HL-60/S4 treated with phorbol 12-myristate 13-acetate at 8.2 ng/mL for 4 days and 3 days (cell line): Measurements from ENCODE around the gene PARD3B.

ENCODE experiments used
- in situ Hi-C: fragments of 300-500 bp; cut with MboI; formaldehyde crosslinking; loops from 2 replicates; pipeline ENCODE4 v1.15.0; 2022; ENCODE audit warnings: low sequenced_read_pairs

Gene PARD3B

GRCh38 chr2:204544961-204545860 is at the start of gene PARD3B:
Gene PARD3B (plus strand): TSS chr2:204545475. CDS start chr2:204546000, 525 bp downstream.
- in situ Hi-C loops: no loop called here

GRCh38 chr2:204496779-204497178 is 48.5 kb upstream of the PARD3B start:
- in situ Hi-C loops: no loop called here

GRCh38 chr2:204497855-204498254 is 47.4 kb upstream of the PARD3B start:
- in situ Hi-C loops: no loop called here

GRCh38 chr2:204498291-204498690 is 47.0 kb upstream of the PARD3B start:
- in situ Hi-C loops: no loop called here

GRCh38 chr2:204503869-204504268 is 41.4 kb upstream of the PARD3B start:
- in situ Hi-C loops: no loop called here

- in situ Hi-C loops: no loop called here
Measured at GRCh38 chr2:204504594-204504993, 40.7 kb upstream of the PARD3B start.

- in situ Hi-C loops: no loop called here
Measured at GRCh38 chr2:204505488-204505887, 39.8 kb upstream of the PARD3B start.

- in situ Hi-C loops: no loop called here
Measured at GRCh38 chr2:204505946-204506345, 39.3 kb upstream of the PARD3B start.

- in situ Hi-C loops: no loop called here
Measured at GRCh38 chr2:204507636-204508035, 37.6 kb upstream of the PARD3B start.

GRCh38 chr2:204510709-204511420 is 34.4 kb upstream of the PARD3B start:
- in situ Hi-C loops: no loop called here

- in situ Hi-C loops: no loop called here
Measured at GRCh38 chr2:204514439-204514838, 30.8 kb upstream of the PARD3B start.

- in situ Hi-C loops: no loop called here
Measured at GRCh38 chr2:204515416-204515815, 29.9 kb upstream of the PARD3B start.

GRCh38 chr2:204517154-204517553 is 28.1 kb upstream of the PARD3B start:
- in situ Hi-C loops: no loop called here

GRCh38 chr2:204529795-204530463 is 15.3 kb upstream of the PARD3B start:
- in situ Hi-C loops: no loop called here

- in situ Hi-C loops: no loop called here
Measured at GRCh38 chr2:204530464-204530805, 14.8 kb upstream of the PARD3B start.

GRCh38 chr2:204533629-204534370 is 11.5 kb upstream of the PARD3B start:
- in situ Hi-C loops: no loop called here

GRCh38 chr2:204535356-204535755 is 9.9 kb upstream of the PARD3B start:
- in situ Hi-C loops: no loop called here

- in situ Hi-C loops: no loop called here
Measured at GRCh38 chr2:204535764-204536163, 9.5 kb upstream of the PARD3B start.

GRCh38 chr2:204538182-204539018 is 6.9 kb upstream of the PARD3B start:
- in situ Hi-C loops: no loop called here

GRCh38 chr2:204539019-204539385 is 6.3 kb upstream of the PARD3B start:
- in situ Hi-C loops: no loop called here
